ENCODE measurements around the gene FBXW2. TPM values are rescaled to one million over a fixed set of nuclear protein-coding genes. Genes with fewer than 3 reads are reported as not detected.

FBXW2 gene
- total and polyA plus RNA-seq, 8 donors = 7.9 to 78.9 (median 18.0) TPM

GRCh38 chr9:120837921-120838320 is 44.7 kb upstream of the FBXW2 start:
- Histone ChIP-seq H3K9me3 (no peaks in the 10 kb centered on the region), H3K27me3 (no peaks in the 10 kb centered on the region), H3K4me1 (peaks cover 9 to 49% (median 31%) of the 10 kb centered on the region in 4 donors), H3K4me3 (no peak overlapping the region), H3K27ac (no peak overlapping the region), H3K36me3 (peaks cover 10 to 40% (median 28%) of the 10 kb centered on the region in 4 donors)
- 80 to 92% (median 85%) methylated on average over 3 of the region's 3 CpGs for WGBS, 5 donors
- intact Hi-C loops (cut with DNase I; ENCODE audit: low total_unique reads) = no loop called here
- no peak for DNase-seq
- no peak for TF ChIP-seq POLR2AphosphoS5 (IDR thresholded peaks at IDR 0.05)
- no peak for TF ChIP-seq POLR2A (IDR thresholded peaks at IDR 0.05)
- TF ChIP-seq, protein P1, sequence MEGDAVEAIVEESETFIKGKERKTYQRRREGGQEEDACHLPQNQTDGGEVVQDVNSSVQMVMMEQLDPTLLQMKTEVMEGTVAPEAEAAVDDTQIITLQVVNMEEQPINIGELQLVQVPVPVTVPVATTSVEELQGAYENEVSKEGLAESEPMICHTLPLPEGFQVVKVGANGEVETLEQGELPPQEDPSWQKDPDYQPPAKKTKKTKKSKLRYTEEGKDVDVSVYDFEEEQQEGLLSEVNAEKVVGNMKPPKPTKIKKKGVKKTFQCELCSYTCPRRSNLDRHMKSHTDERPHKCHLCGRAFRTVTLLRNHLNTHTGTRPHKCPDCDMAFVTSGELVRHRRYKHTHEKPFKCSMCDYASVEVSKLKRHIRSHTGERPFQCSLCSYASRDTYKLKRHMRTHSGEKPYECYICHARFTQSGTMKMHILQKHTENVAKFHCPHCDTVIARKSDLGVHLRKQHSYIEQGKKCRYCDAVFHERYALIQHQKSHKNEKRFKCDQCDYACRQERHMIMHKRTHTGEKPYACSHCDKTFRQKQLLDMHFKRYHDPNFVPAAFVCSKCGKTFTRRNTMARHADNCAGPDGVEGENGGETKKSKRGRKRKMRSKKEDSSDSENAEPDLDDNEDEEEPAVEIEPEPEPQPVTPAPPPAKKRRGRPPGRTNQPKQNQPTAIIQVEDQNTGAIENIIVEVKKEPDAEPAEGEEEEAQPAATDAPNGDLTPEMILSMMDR (IDR thresholded peaks at IDR 0.05) = no peak
- no peak for TF ChIP-seq EP300 (IDR thresholded peaks at IDR 0.05)

DNA sequence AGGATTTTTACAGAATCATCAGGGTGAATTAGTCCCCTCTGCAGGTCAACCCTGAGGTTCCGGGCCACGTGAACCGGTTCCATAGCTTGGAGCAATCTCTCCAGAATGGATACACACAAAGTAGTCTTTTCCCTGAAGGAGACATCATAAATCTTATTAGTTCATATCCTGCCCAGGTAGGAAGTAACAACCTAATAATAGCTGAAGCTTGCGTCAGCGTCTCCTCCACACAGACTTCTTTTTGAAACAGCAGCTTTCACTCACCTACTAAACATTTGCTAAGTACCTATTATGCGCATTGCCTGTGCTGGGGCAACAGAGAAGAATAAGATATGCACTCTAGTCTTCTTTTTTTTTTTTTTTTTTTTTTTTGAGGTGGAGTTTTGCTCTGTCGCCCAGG is 40.1 kb upstream of the FBXW2 start:
- TF ChIP-seq POLR2AphosphoS5 (IDR thresholded peaks at IDR 0.05) (no peak), EP300 (IDR thresholded peaks at IDR 0.05) (no peak), POLR2A (IDR thresholded peaks at IDR 0.05) (no peak)
- TF ChIP-seq, protein P1 (IDR thresholded peaks at IDR 0.05) = no peak
- no peak overlapping the region for H3K4me3 ChIP-seq
- intact Hi-C loops (cut with DNase I; ENCODE audit: low total_unique reads) = no loop called here
- no peaks in the 10 kb centered on the region for H3K9me3 ChIP-seq
- no peak for DNase-seq
- H3K27me3 ChIP-seq = no peaks in the 10 kb centered on the region
- WGBS, 5 donors = 92 to 98% (median 95%) methylated on average over 7 of the region's 7 CpGs
- H3K27ac ChIP-seq = no peak overlapping the region
- H3K4me1 ChIP-seq = peaks cover 0 to 9% (median 3%) of the 10 kb centered on the region in 4 donors
- H3K36me3 ChIP-seq = peaks cover 48 to 71% (median 67%) of the 10 kb centered on the region in 4 donors

DNA sequence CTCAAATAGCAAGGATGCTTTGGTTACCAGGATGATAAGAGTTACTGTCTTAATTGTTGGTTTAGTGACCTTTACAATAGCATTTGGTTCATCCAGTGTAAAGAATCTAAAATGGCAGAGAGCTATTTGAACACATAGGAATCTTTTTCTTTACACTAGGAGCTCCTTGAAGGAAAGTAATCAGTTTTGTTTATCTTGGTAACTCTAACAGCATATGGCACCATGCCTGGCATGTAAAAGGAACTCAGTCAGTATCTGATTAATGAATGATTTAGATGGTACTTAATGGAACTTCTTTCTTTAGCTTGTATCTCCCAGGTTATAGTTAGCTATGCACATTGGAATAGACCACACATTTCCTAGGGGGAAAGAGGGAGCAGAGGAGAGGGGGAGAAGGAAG is 39.6 kb upstream of the FBXW2 start:
- TF ChIP-seq, protein P1 (IDR thresholded peaks at IDR 0.05) = no peak
- Histone ChIP-seq H3K4me1 (peaks cover 0 to 4% (median under 1%) of the 10 kb centered on the region in 4 donors), H3K4me3 (no peak overlapping the region), H3K36me3 (peaks cover 48 to 76% (median 72%) of the 10 kb centered on the region in 4 donors), H3K27me3 (no peaks in the 10 kb centered on the region), H3K27ac (no peak overlapping the region), H3K9me3 (no peaks in the 10 kb centered on the region)
- DNase-seq = no peak
- intact Hi-C loops (cut with DNase I; ENCODE audit: low total_unique reads) = no loop called here

DNA sequence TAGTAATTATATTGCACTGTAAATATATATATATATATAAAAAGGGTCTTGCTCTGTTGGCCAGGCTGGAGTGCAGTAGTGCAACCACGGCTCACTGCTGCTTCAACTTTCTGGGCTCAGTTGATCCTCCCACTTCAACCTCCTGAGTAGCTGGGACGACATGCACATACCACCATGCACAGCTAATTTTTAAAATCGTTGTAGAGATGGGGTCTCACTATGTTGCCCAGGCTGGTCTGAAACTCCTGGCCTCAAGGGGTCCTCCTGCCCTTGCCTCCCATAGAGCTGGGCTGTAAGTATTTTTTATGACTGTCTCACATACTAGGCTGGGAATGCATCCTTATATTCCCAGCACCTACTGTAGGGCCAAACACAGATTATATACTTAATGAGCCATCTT is 37.6 kb upstream of the FBXW2 start:
- peaks cover 54 to 92% (median 89%) of the 10 kb centered on the region in 4 donors for H3K36me3 ChIP-seq
- H3K9me3 ChIP-seq = no peaks in the 10 kb centered on the region
- DNase-seq = no peak
- intact Hi-C loops (cut with DNase I; ENCODE audit: low total_unique reads) = no loop called here
- no peak overlapping the region for H3K4me3 ChIP-seq
- H3K4me1 ChIP-seq = peaks cover 0 to 3% (median 0%) of the 10 kb centered on the region in 4 donors
- TF ChIP-seq POLR2AphosphoS5 (IDR thresholded peaks at IDR 0.05) = no peak
- no peak for TF ChIP-seq EP300 (IDR thresholded peaks at IDR 0.05)
- TF ChIP-seq, protein P1 (IDR thresholded peaks at IDR 0.05) = no peak
- TF ChIP-seq POLR2A (IDR thresholded peaks at IDR 0.05) = no peak
- no peaks in the 10 kb centered on the region for H3K27me3 ChIP-seq
- H3K27ac ChIP-seq = no peak overlapping the region
- 94 to 100% (median 97%) methylated on average over 3 of the region's 3 CpGs for WGBS, 5 donors

All from stomach (tissue), 9 donors.